ENCODE results near the gene TCF4.

DNA sequence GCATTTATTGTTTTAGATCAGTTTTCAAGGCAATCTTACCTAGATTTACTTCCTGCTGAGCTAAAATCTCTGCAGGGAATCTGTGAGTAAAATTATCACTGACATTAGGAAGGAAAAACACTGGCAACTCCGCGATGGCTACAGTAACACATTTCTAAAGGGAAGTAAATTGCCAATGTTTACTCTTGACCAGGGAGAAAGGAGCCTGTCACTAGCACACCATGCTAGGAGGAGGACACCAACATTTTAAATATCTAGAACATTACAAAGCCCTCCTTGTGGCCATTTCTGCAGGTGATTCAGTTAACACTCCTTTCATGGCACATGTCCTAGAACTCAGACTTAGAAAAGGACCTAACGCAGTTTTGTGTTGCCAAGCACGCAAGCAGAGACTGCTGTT lies 58.4 kb downstream of the TCF4 start:
- TF ChIP-seq, protein P1, sequence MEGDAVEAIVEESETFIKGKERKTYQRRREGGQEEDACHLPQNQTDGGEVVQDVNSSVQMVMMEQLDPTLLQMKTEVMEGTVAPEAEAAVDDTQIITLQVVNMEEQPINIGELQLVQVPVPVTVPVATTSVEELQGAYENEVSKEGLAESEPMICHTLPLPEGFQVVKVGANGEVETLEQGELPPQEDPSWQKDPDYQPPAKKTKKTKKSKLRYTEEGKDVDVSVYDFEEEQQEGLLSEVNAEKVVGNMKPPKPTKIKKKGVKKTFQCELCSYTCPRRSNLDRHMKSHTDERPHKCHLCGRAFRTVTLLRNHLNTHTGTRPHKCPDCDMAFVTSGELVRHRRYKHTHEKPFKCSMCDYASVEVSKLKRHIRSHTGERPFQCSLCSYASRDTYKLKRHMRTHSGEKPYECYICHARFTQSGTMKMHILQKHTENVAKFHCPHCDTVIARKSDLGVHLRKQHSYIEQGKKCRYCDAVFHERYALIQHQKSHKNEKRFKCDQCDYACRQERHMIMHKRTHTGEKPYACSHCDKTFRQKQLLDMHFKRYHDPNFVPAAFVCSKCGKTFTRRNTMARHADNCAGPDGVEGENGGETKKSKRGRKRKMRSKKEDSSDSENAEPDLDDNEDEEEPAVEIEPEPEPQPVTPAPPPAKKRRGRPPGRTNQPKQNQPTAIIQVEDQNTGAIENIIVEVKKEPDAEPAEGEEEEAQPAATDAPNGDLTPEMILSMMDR (IDR thresholded peaks at IDR 0.05): no peak
- TF ChIP-seq POLR2AphosphoS5 (IDR thresholded peaks at IDR 0.05; ENCODE audit: low read depth, low read length) (no peak), REST (IDR thresholded peaks at IDR 0.05; ENCODE audit: insufficient read depth in 1 of 2, low read depth in 2 of 2, low read length in 1 of 2) (no peak), TCF7L2 (IDR thresholded peaks at IDR 0.05; ENCODE audit: low read depth, low read length) (no peak), SIN3A (IDR thresholded peaks at IDR 0.05; ENCODE audit: borderline replicate concordance, insufficient read depth, low read depth, low read length) (no peak)

Data from Panc1 (cell line).